ENCODE results near the gene PCDHGA5.
A peak's percentile ranks its signal among the peaks of the same experiment; 100 is the strongest.
"Not testable (repeated sequence)": the region's sequence is repeated elsewhere in the genome, so short reads cannot be mapped to it uniquely, and the experiment has no call there.

PCDHGA5 gene

GRCh38 chr5:141349917-141350619, 13.9 kb upstream of the PCDHGA5 start, which contains the start of gene PCDHGB1:
PCDHGB1 (plus strand) TSS chr5:141350099; CDS start chr5:141350261, 162 bp downstream.
- DNase-seq = peak in 3 of 10 donors; percentile 33 to 35 (median 33)
- intact Hi-C loops (cut with DNase I) = no loop called here

GRCh38 chr5:141351591-141351990, 12.4 kb upstream of the PCDHGA5 start:
- DNase-seq = no peak
- intact Hi-C loops (cut with DNase I) = no loop called here

- DNase-seq = no peak
- intact Hi-C loops (cut with DNase I) = no loop called here
Measured at GRCh38 chr5:141354900-141355469, 9.0 kb upstream of the PCDHGA5 start, which contains the start of gene PCDHGA4. PCDHGA4 (plus strand) TSS chr5:141355021; CDS start chr5:141355108, 87 bp downstream.

GRCh38 chr5:141355641-141356040, 8.3 kb upstream of the PCDHGA5 start:
- peak in 1 of 10 donors; percentile 52 for DNase-seq
- intact Hi-C loops (cut with DNase I) = no loop called here

- peak in 1 of 10 donors; percentile 41 for DNase-seq
- intact Hi-C loops (cut with DNase I) = no loop called here
Measured at GRCh38 chr5:141356133-141356532, 7.8 kb upstream of the PCDHGA5 start.

GRCh38 chr5:141356950-141357349, 7.0 kb upstream of the PCDHGA5 start:
- DNase-seq = peak in 1 of 10 donors; percentile 77
- intact Hi-C loops (cut with DNase I) = no loop called here

GRCh38 chr5:141359790-141360426, 4.1 kb upstream of the PCDHGA5 start, which contains the start of gene PCDHGB2:
PCDHGB2 (plus strand) TSS chr5:141359994; CDS start chr5:141360136, 142 bp downstream.
- DNase-seq = no peak

GRCh38 chr5:141360685-141361084, 3.3 kb upstream of the PCDHGA5 start:
- no peak for DNase-seq
- intact Hi-C loops (cut with DNase I) = no loop called here

More at GRCh38 chr5:141359790-141360426, 4.1 kb upstream of the PCDHGA5 start, which contains the start of gene PCDHGB2:
- intact Hi-C loops (cut with DNase I) = no loop called here

- DNase-seq = no peak
- intact Hi-C loops (cut with DNase I) = no loop called here
Measured at GRCh38 chr5:141362719-141363118, 1.2 kb upstream of the PCDHGA5 start.

- intact Hi-C loops (cut with DNase I) = no loop called here
- DNase-seq = peak in 1 of 10 donors; percentile 77
Measured at GRCh38 chr5:141366016-141366896, 2.3 kb downstream of the PCDHGA5 start.

GRCh38 chr5:141369994-141370848, 6.3 kb downstream of the PCDHGA5 start, which contains the start of gene PCDHGB3:
PCDHGB3 (plus strand) TSS chr5:141370242; CDS start chr5:141370395, 153 bp downstream.
- intact Hi-C loops (cut with DNase I) = no loop called here
- DNase-seq = no peak

GRCh38 chr5:141371572-141372475, 7.9 kb downstream of the PCDHGA5 start:
- DNase-seq = no peak
- intact Hi-C loops (cut with DNase I) = no loop called here

- intact Hi-C loops (cut with DNase I) = no loop called here
Measured at GRCh38 chr5:141373673-141374317, 9.8 kb downstream of the PCDHGA5 start, which contains the start of gene PCDHGA6. PCDHGA6 (plus strand) TSS chr5:141373891; CDS start chr5:141374084, 193 bp downstream.

GRCh38 chr5:141374627-141375026, 10.7 kb downstream of the PCDHGA5 start:
- intact Hi-C loops (cut with DNase I) = no loop called here

More at GRCh38 chr5:141373673-141374317, 9.8 kb downstream of the PCDHGA5 start, which contains the start of gene PCDHGA6:
- no peak for DNase-seq

GRCh38 chr5:141375444-141376155, 11.6 kb downstream of the PCDHGA5 start:
- intact Hi-C loops (cut with DNase I); DNase-seq: not testable (repeated sequence)

More at GRCh38 chr5:141374627-141375026, 10.7 kb downstream of the PCDHGA5 start:
- no peak for DNase-seq

GRCh38 chr5:141382469-141383294, 18.7 kb downstream of the PCDHGA5 start, which contains the start of gene PCDHGA7:
PCDHGA7 (plus strand) TSS chr5:141382742; CDS start chr5:141382900, 158 bp downstream.
- DNase-seq = no peak
- intact Hi-C loops (cut with DNase I) = no loop called here
